ENCODE measurements around the gene GLT6D1.

GRCh38 chr9:135604437-135605237, 34.7 kb downstream of the GLT6D1 start:
- TF ChIP-seq POLR2A (IDR thresholded peaks at IDR 0.05; ENCODE audit: low read depth, low read length) (no peak), POLR2AphosphoS5 (IDR thresholded peaks at IDR 0.05; ENCODE audit: insufficient read depth, low read depth, low read length) (no peak), CTCF (IDR thresholded peaks at IDR 0.05; ENCODE audit: extremely low read depth in 1 of 2, insufficient read depth in 1 of 2, low read depth in 1 of 2, low read length in 2 of 2) (no peak)
